IPS DF 4.7 (cell line): ENCODE measurements around the gene DEFB125.
"Not testable (repeated sequence)": the region's sequence is repeated elsewhere in the genome, so short reads cannot be mapped to it uniquely, and the experiment has no call there.

Source experiments
- DNase-seq: peaks from one replicate; pipeline ENCODE4 v3.0.0-alpha.2; 2013; ENCODE audit warnings: low spot score; ENCODE audit errors: extremely low read depth

DEFB125 gene, protein sequence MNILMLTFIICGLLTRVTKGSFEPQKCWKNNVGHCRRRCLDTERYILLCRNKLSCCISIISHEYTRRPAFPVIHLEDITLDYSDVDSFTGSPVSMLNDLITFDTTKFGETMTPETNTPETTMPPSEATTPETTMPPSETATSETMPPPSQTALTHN

DNA sequence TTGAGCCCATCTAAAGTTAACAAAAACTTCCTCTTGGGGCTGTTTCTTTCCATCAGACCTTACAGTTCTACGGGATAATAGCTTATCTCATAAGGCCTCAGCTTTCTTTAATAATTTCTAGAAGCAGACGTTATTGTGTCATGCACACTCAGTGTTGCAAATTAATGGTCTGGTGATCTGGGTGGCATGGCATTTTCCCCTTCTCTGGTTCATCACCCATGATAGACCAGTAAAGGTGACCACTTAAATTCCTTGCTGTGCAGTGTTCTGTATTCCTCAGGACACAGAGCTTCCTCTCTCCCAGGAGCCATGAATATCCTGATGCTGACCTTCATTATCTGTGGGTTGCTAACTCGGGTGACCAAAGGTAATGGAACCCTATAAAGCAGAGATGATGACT is at the start of gene DEFB125:
DEFB125 (plus strand) TSS at position 272 of the 400 bp plus-strand sequence; CDS start at position 310, 38 bp downstream.
- DNase-seq: no peak

DNA sequence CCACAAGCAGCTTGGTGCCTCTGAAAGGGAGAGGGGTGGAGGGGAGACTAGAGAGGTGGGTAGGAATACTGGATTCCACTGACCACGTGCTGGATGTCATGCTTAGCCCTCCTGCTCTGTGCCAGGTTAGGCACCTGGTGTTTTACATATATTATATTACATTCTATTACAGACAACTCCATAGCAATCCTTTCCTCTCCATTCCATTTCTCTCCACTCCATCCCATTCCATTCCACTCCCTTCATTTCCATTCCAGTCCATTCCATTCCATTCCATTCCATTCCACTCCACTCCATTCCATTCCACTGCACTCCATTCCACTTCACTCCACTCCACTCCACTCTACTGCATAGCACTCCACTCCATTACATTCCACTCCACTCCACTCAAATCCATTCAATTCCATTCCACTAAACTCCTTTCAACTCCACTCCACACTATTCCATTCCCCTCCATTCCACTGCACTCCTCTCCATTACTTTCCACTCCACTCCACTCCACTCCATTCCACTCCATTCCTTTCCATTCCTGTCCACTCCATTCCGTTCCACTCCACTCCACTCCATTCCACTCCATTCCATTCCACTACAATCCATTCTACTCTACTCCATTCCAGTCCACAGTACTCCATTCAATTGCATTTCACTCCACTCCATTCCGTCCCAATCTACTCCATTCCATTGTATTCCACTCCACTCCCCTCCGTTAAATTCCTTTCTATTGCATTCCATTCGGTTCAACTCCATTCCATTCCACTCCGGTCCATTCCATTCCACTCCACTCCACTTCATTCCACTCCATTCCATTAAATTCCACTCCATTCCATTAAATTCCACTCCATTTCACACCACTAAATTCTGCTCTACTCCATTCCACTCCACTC is 27.2 kb upstream of the DEFB125 start:
- no peak for DNase-seq

GRCh38 chr20:61230-61629 is 26.2 kb upstream of the DEFB125 start:
- no peak for DNase-seq

GRCh38 chr20:61757-62156 is 25.7 kb upstream of the DEFB125 start:
- no peak for DNase-seq

DNA sequence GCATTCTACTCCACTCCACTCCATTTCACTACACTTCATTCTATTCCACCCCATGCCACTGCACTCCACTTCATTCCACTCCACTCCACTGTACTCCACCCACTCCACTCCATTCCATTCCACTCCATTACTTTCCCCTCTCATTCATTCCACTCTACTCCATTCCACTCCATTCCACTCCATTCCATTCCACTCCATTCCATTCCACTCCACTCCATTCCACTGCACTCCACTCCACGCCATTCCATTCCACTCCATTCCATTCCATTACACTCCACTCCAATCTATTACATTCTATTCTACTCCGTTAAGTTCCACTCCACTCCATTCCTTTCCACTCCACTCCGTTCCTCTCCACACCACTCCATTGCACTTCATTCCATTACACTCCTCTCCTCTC is 25.0 kb upstream of the DEFB125 start:
- no peak for DNase-seq

- no peak for DNase-seq
These were observed 23.4 kb upstream of the DEFB125 start for GRCh38 chr20:64026-64603.

DNA sequence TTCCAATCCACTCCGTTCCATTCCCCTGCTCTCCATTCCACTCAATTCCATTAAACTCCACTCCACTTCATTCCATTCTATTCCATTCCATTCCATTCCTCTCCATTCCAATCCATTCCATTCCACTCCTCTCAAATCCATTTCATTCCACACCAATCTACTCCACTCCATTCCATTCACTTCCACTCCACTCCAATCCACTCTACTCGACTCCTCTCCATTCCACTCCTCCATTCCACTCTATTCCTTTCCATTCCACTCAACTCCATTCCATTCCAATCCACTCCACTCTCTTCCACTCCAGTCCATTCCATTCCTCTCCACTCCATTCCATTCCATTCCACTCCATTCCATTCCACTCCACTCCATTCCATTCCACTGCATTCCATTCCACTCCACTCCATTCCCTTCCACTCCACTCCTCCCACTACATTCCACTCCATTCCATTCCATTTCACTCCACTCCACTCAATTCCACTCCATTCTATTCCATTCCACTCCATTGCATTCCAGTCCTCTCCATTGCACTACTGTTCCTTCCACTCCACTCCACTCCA is 22.6 kb upstream of the DEFB125 start:
- no peak for DNase-seq

- no peak for DNase-seq
These were observed 10.2 kb upstream of the DEFB125 start for GRCh38 chr20:77231-77630.

DNA sequence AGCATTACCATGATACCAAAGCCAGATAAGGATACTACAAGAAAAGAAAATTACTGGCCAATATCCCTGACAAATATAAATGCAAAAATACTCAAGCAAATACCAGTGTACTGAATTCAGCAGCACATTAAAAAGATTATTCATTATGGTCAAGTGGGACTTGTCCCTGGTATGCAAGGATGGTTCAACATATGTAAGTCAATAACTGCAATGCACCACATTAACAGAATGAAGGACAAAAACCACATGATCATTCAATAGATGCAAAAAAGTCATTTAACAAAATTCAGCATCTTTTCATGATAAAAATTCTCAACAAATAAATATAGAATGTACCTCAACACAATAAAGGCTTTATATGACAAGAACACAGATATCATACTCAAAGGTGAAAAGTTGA is 9.1 kb upstream of the DEFB125 start:
- no peak for DNase-seq

DNA sequence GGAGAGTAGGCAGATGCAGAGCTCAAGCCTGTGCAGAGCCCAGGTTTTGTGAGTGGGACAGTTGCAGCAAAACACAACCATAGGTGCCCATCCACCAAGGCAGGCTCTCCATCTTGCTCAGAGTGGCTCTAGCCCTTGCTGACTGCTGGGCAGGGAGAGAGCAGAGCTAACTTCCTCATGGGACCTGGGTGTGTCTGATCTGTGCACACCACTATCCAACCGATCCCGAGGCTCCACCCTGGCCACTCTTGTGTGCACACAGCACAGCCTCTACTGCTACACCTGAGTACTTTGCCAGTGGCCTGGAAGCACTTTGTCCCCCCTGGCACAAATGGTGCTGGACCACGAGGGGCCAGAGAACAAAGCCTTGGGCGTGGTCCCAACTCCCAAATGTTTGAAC is 7.9 kb upstream of the DEFB125 start:
- no peak for DNase-seq

- DNase-seq: no peak
These were observed 3.2 kb downstream of the DEFB125 start for GRCh38 chr20:90651-91050.

- DNase-seq: no peak
These were observed 6.2 kb downstream of the DEFB125 start for GRCh38 chr20:93641-94040.

GRCh38 chr20:95215-95614 is 7.7 kb downstream of the DEFB125 start:
- DNase-seq: no peak

- DNase-seq: not testable (repeated sequence)
These were observed 10.2 kb downstream of the DEFB125 start for GRCh38 chr20:97691-98090.

GRCh38 chr20:101975-102374 is 14.5 kb downstream of the DEFB125 start:
- no peak for DNase-seq

GRCh38 chr20:103456-103855 is 16.0 kb downstream of the DEFB125 start:
- DNase-seq: no peak

DNA sequence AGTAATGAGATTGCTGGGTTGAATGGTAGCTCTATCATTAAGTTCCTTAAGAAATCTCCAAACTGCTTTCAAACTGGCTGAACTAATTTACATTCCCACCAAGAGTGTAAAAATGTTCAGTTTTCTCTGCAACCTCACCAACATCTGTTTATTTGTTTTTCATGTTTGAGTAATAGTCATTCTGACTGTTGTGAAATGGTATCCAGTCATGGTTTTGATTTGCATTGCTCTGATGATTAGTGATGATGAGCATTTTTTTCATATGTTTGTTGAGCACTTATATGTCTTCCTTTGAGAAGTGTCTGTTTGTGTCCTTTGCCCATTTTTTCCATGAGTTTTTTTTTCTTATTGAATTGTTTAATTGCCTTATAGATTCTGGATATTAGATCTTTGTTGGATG is 24.9 kb downstream of the DEFB125 start:
- no peak for DNase-seq

DNA sequence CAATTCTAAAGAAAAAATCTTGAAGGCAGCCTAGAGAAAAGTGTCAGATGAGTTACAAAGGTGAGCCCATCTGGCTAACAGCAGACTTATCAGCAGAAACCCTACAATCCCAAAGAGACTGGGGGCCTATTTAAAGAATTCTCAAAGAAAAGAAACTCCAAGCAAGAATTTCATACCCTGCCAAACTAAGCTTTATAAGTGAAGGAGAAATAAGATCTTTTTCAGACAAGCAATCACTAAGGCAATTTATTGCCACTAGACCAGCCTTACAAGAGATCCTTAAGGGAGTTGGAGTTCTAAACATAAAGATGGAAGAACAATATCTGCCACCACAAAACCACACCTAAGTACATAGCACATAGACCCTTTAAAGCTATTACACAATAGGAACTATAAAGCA is 30.0 kb downstream of the DEFB125 start:
- DNase-seq: no peak

DNA sequence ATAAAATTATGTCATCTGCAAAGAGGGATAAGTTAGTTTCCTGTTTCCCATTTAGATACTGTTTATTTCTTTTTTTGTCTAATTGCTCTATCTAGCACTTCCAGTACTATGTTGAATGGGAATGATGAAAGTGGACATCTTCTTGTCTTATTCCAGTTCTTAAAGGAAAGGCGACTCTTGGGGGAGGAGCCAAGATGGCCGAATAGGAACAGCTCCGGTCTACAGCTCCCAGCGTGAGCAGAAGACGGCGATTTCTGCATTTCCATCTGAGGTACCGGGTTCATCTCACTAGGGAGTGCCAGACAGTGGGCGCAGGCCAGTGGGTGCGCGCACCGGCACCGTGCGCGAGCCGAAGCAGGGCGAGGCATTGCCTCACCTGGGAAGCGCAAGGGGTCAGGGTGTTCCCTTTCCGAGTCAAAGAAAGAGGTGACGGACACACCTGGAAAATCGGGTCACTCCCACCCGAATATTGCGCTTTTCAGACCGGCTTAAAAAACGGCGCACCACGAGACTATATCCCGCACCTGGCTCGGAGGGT is 42.4 kb downstream of the DEFB125 start:
- not testable (repeated sequence) for DNase-seq

DNA sequence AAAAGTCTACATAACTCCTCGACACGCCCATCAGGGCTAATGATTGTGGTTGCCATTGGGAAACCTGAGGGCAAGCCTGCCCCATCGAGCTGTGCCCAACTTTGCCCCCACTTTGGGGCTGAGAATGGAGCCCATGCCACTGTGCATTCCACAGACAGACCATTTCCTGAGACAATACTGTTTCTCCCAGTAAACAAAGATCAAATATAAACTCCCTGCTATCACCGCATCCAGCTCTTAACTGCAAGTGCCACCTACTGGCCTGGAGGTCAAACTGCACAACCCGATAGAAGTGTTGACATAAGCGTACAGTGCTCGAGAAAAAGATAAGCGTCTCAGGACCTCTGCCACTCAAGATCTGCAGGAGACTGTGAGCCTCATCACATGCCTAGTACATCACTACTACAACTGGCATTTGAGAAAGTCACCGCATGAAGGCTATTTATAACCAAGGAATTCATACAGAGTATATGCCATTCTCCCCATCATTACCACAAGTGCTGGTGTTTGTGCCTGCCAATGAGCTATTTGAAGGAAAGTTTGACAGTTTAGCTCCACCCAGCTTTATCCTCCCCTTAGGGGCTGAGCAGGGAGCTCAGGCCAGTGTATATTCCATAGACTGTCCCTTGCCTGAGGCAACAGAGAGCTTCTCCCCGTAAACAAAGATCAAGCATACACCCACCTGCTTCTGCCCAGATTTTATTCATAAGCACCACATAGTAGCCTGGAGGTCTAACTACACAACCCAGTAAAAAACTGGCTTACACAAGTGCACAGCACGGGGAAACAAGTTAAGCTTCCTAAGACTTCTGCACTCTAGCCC is 50.4 kb downstream of the DEFB125 start:
- DNase-seq: no peak

- DNase-seq: no peak
These were observed 54.8 kb downstream of the DEFB125 start, which contains the start of gene DEFB126 for GRCh38 chr20:142290-142689. Gene DEFB126, plus strand, starts transcription at chr20:142590. Its CDS starts 39 bp downstream, at chr20:142629.
